Measurements from ENCODE around the gene NFKBIB.
"Not testable (repeated sequence)": the region's sequence is repeated elsewhere in the genome, so short reads cannot be mapped to it uniquely, and the experiment has no call there.

The NFKBIB gene

DNA sequence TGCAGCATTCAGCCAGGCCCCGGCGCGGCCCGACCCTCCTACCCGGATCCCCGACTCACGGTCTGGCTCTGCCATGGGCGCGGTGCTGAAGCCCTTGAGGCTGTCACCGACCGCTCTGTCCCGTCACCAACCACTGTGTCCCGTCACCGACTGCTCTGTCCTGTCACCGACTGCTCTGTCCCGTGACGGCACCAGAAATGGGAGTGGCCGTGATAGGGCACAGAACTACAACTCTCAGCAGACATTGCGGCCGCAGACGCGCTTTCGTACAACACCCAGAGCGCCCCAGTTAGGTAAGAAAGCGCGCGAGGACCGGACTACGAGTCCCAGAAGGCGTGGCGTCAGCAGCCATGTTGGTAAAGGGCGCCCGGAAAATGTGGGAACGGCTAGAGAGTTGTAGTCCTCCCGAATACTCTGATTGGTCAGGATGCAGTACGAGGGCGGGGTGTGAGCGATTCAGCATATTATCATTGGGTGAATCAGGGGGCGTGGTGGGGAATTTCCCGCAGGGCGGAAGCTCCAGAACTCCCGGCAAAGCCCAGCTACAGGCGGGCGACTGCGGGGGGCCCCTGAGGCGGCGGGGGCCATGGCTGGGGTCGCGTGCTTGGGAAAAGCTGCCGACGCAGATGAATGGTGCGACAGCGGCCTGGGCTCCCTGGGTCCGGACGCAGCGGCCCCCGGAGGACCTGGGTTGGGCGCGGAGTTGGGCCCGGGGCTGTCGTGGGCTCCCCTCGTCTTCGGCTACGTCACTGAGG is at the start of gene NFKBIB, which contains the start of gene SIRT2:
NFKBIB (plus strand) TSS at position 523 of the 755 bp plus-strand sequence; CDS start at position 587, 64 bp downstream.
SIRT2 (minus strand) TSS at position 172 of the 755 bp plus-strand sequence; CDS start at position 75, 97 bp downstream.
- DNase-seq, result peak; percentile 99

- DNase-seq, result no peak
Observed at GRCh38 chr19:38850436-38850975, 49.3 kb upstream of the NFKBIB start.

GRCh38 chr19:38850976-38851621 is 48.7 kb upstream of the NFKBIB start:
- no peak for DNase-seq

DNA sequence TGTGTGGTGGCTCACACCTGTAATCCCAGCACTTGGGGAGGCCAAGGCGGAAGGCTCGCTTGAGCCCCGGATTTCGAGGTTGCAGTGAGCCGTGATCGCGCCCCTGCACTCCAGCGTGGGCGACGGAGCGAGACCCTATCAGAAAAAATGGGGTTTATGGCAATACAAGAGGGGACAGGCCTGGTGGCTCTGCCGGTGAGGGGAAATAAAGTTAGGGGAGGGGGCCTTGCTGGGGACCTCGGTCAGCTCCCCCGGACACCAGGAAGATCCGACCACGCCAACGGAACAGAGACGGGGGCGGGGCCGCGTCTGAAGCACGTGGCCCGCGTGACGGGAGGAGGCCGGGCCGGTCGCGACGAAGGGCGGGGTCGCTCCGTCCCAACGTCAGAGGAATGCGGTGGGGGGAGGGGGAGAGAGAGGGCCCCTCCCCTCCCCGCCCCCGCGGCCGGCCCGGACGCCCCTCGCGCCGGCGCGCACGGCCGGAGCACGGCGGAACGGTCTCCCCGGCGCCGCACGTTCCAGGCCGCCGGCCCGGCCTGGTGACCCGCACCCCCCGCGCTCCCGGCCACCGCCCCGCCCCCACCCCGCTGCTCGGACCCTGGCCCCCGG is 48.0 kb upstream of the NFKBIB start:
- DNase-seq, result peak; percentile 74

DNA sequence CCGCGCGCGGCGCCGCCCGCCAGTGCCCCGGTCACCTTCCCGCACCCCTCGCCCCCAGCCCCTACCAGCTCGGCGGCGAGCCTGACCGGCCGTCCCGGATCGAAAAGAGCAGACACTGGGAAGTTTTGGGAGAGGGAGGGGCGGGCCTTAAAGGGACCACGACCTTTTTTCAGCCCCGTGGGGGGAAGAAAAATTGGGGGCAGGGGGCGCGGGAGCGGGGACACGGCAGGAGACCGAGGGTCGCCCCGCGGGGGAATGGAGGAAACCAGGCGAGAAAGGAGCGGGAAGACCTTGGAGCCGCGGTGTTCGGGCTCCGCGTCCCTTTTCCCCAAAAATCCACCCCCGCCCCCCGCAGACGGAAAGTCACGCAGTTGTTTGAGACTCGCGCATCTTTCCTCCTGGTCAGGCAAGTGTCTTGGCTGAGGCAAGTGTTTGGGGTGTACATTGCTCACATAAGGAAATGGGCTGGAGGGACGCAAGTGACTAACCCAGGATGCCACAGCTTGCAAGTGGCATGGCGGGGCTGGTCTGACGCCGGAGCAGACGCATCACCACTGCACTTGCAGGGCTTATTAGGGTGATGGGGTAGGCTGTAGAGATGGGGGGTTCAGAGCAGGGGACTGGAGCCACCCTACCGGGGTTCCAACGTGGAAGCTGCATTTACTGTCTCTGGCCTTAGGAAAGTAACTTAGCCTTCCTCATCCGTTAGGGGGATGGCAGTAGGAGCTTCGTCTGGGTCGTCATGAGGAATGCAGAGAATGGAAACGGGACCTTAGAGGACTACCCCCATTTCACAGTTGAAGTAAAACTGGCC is 47.3 kb upstream of the NFKBIB start:
- no peak for DNase-seq

GRCh38 chr19:38853214-38853613 is 46.6 kb upstream of the NFKBIB start:
- no peak for DNase-seq

- DNase-seq, result not testable (repeated sequence)
Observed at GRCh38 chr19:38854961-38855360, 44.8 kb upstream of the NFKBIB start.

DNA sequence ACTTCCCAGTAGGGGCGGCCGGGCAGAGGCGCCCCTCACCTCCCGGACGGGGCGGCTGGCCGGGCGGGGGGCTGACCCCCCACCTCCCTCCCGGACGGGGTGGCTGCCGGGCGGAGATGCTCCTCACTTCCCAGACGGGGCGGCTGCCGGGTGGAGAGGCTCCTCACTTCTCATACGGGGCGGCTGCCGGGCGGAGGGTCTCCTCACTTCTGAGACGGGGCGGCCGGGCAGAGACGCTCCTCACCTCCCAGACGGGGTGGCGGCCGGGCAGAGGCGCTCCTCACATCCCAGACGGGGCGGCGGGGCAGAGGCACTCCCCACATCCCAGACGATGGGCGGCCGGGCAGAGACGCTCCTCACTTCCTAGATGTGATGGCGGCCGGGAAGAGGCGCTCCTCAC is 44.0 kb upstream of the NFKBIB start:
- not testable (repeated sequence) for DNase-seq

- no peak for DNase-seq
Observed at GRCh38 chr19:38856813-38857212, 43.0 kb upstream of the NFKBIB start.

GRCh38 chr19:38859631-38860204 is 40.1 kb upstream of the NFKBIB start:
- DNase-seq, result not testable (repeated sequence)

DNA sequence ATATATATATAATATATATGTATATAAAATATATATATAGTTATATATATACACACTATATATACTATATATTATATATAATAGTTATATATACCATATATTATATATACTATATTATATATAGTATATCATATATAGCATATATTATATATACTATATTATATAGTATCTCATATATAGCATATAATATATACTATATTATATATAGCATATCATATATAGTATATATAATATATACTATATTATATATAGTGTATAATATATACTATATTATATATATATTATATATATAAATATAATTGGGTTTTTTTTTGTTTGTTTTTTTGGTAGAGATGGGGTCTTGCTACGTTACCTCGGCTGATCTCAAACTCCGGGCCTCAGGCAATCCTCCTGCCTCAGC is 38.4 kb upstream of the NFKBIB start:
- no peak for DNase-seq

GRCh38 chr19:38862321-38863059 is 37.3 kb upstream of the NFKBIB start:
- DNase-seq, result peak; percentile 84

- no peak for DNase-seq
Observed at GRCh38 chr19:38867171-38867780, 32.5 kb upstream of the NFKBIB start.

- DNase-seq, result no peak
Observed at GRCh38 chr19:38868551-38868950, 31.2 kb upstream of the NFKBIB start.

GRCh38 chr19:38869160-38869835 is 30.5 kb upstream of the NFKBIB start:
- DNase-seq, result no peak

GRCh38 chr19:38869836-38870607 is 29.7 kb upstream of the NFKBIB start:
- DNase-seq, result no peak

DNA sequence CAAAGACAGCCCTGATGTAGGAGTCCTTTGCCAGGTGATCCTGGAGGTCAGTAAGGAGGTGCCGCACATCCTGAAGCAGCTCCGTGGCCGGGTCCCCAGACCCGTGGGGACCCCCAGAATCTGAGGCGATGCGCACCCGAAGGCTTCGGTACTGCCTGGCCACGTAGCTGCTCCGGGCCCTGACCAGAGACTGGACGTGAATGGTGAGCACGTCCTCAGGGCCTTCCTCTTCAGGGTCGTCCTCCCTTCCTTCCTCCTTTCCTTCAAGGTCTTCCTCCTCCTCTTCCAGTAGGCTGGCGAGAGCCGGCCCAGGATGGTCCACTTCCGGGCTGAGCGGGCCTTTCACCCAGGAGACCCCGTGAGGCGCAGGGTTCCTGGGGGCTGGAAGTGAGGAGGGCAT is 29.2 kb upstream of the NFKBIB start:
- no peak for DNase-seq

DNA sequence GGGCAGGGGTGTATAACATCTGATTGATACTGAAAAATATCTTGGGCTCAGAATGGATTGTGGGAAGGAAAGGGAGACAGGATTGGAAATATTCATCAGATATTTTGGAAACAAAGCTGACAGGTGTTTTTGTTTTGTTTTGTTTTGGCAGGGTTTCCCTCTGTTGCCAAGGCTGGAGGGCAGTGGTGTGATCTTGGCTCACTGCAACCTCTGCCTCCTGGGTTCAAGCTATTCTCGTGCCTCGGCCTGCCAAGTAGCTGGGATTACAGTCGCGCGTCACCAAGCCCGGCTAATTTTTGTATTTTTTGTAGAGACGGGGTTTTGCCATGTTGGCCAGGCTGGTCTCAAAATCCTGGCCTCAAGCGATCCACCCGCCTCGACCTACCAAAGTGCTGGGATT is 26.4 kb upstream of the NFKBIB start:
- DNase-seq, result not testable (repeated sequence)

DNA sequence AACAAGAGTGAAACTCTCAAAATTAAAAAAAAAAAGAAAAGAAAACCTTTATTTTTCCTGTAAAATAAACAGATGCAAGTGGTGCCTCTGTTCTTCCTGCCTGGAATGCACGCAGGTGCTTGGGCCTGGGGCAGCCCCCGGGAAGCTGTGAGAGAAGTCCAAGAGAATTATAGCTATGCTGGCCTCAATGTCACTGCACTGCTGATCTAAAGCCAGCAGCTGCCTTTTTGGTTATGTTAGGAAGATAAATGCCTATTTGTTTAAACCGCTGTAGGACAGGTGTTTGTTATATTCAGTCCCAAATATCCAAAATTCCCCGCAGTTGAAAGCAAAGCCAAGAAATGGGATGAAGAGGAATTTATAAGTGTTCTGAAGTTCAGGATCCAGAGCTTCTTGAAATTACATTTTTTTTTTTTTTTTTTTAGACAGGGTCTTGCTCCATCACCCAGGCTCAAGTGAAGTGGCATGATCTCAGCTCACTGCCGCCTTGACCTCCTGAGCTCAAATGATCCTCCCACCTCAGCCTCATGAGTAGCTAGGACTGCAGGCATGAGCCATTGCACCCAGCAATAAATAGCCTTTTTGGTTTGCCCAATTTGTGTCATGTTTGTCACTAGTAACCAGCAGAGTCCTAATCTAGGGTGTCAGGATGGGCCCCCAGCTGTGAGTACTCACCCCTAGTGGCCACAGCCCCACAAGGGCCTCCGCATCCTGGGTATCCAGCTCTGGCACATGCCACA is 23.9 kb upstream of the NFKBIB start:
- no peak for DNase-seq
